Uterus (tissue), 4 donors: ENCODE data around the gene MCU. TPM values are rescaled to one million over a fixed set of nuclear protein-coding genes. Genes with fewer than 3 reads are reported as not detected.

Experiments used
- DNase-seq, 2 donors: peaks; one replicate each; pipeline ENCODE4 v3.0.0-alpha.2; 2019 to 2020
- H3K27ac ChIP-seq, 2 donors: fragments of 200-600 bp; sonication (generic); 1 replicate in 1 of 2; 2 replicates in 1 of 2; pipeline ENCODE4 v1.5.1; 2016 to 2018
- H3K27me3 ChIP-seq, 2 donors: fragments of 200-600 bp; sonication (generic); one replicate each; pipeline ENCODE4 v1.5.1; 2018 to 2019; ENCODE audit warnings: control low read depth in 1 of 2
- H3K36me3 ChIP-seq, 2 donors: fragments of 200-600 bp; sonication (generic); one replicate each; pipeline ENCODE4 v1.5.1; 2019; ENCODE audit warnings: control low read depth in 1 of 2
- H3K4me1 ChIP-seq, 2 donors: fragments of 200-600 bp; sonication (generic); one replicate each; pipeline ENCODE4 v1.5.1; 2018 to 2019; ENCODE audit warnings: control low read depth in 1 of 2
- H3K4me3 ChIP-seq, 2 donors: fragments of 200-600 bp; sonication (generic); 1 replicate in 1 of 2; 2 replicates in 1 of 2; pipeline ENCODE4 v1.5.1; 2018 to 2019; ENCODE audit warnings: mild to moderate bottlenecking in 1 of 2
- H3K9me3 ChIP-seq, 2 donors: fragments of 200-600 bp; sonication (generic); one replicate each; pipeline ENCODE4 v1.5.1; 2019; ENCODE audit warnings: control low read depth in 1 of 2
- POLR2A ChIP-seq, 2 donors: fragments of 450-650 bp; IDR thresholded peaks; one replicate each; pipeline ENCODE4 v1.6.1; 2016; ENCODE audit warnings: antibody characterized with exemption in 2 of 2, mild to moderate bottlenecking in 1 of 2, moderate library complexity in 1 of 2
- intact Hi-C: fragments of 100-400 bp; cut with DNase I; formaldehyde crosslinking; loops from one replicate; pipeline ENCODE4 v1.15.1; 2023; ENCODE audit warnings: low total_unique reads
- total RNA-seq, 4 donors: library from RNA; depleted of rRNA in 3 of 4; stranded (reverse); fragments of >200 nt in 3 of 4; gene quantifications; one replicate each; pipeline versions ENCODE4 v1.1.0 to v1.2.4, GENCODE V29; 2014 to 2023
- TF ChIP-seq, protein P1 (sequence below), 4 experiments: fragments of 200-600 bp in 2 of 4; fragments of 450-650 bp in 2 of 4; sonication (generic) in 2 of 4; IDR thresholded peaks; one replicate each; pipeline ENCODE4 v1.5.1; 2016 to 2019; ENCODE audit warnings: antibody characterized with exemption in 4 of 4, mild to moderate bottlenecking in 2 of 4, moderate library complexity in 1 of 4
- donor health status: DM: yes; HTN: yes; CAD: no.

Gene MCU
- total RNA-seq, 4 donors from 2014 or later: 13.2 to 35.8 (median 24.6) TPM

DNA sequence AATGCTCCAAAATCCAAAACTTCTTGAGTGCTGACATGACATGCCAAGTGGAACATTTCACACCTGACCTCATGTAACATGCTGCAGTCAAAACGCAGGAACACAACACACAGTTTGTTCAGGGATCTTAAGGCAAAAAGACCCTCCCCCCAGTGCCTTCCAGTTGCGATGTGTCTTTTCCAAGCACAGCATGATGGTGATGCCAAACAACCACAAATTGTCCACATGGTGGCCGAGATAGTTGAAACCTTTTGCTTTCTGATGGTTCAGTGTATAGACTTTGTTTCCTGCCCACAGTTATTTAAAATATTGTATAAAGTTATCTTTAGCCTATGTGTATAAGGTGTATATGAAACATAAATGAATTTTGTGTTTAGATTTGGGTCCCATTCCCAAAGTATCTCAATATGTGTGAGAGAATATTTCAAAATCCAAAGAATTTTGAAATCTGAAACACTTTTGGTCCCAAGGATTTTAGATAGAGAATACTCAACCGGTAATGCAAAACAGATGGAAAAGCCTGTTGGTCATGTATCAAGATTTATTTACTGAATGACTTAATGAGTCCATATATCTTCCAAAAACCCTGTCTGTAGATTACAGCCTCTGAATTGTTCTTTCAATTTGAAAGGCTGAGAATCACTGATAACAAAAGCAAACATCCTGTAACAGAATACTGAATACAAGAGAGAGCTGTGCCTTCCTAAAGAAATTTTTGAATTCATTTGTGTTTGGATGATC lies 108.2 kb downstream of the MCU start:
- TF ChIP-seq, protein P1, sequence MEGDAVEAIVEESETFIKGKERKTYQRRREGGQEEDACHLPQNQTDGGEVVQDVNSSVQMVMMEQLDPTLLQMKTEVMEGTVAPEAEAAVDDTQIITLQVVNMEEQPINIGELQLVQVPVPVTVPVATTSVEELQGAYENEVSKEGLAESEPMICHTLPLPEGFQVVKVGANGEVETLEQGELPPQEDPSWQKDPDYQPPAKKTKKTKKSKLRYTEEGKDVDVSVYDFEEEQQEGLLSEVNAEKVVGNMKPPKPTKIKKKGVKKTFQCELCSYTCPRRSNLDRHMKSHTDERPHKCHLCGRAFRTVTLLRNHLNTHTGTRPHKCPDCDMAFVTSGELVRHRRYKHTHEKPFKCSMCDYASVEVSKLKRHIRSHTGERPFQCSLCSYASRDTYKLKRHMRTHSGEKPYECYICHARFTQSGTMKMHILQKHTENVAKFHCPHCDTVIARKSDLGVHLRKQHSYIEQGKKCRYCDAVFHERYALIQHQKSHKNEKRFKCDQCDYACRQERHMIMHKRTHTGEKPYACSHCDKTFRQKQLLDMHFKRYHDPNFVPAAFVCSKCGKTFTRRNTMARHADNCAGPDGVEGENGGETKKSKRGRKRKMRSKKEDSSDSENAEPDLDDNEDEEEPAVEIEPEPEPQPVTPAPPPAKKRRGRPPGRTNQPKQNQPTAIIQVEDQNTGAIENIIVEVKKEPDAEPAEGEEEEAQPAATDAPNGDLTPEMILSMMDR (IDR thresholded peaks at IDR 0.05): no peak
- TF ChIP-seq POLR2A (IDR thresholded peaks at IDR 0.05): no peak
- intact Hi-C loops: no loop called here
- Histone ChIP-seq H3K9me3 (no peaks in the 10 kb centered on the region), H3K27me3 (no peaks in the 10 kb centered on the region), H3K4me1 (peaks cover 0 to 4% of the 10 kb centered on the region in 2 donors), H3K27ac (peak overlapping the region in 1 of 2 donors; percentile 54), H3K4me3 (no peak overlapping the region), H3K36me3 (no peaks in the 10 kb centered on the region)
- DNase-seq: no peak

DNA sequence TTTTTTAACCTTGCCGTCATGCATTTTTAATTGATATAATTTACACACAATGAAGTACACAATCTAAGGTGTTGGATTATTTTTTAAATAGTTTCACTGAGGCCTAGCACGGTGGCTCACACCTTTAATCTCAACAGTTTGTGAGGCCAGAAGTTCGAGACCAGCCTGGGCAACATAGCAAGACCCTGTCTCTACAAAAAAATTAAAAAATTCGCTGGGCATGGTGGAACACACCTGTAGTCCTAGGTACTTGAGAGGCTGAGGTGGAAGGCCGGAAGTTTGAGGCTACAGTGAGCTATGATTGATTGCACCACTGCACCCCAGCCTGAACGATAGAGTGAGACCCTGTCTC lies 108.8 kb downstream of the MCU start:
- peak overlapping the region in 1 of 2 donors; percentile 54 for H3K27ac ChIP-seq
- no peak for DNase-seq
- no peaks in the 10 kb centered on the region for H3K27me3 ChIP-seq
- H3K4me1 ChIP-seq: peaks cover 0 to 4% of the 10 kb centered on the region in 2 donors
- H3K36me3 ChIP-seq: no peaks in the 10 kb centered on the region
- intact Hi-C loops: no loop called here
- no peaks in the 10 kb centered on the region for H3K9me3 ChIP-seq
- TF ChIP-seq POLR2A (IDR thresholded peaks at IDR 0.05): no peak
- TF ChIP-seq, protein P1 (IDR thresholded peaks at IDR 0.05): no peak
- H3K4me3 ChIP-seq: no peak overlapping the region

DNA sequence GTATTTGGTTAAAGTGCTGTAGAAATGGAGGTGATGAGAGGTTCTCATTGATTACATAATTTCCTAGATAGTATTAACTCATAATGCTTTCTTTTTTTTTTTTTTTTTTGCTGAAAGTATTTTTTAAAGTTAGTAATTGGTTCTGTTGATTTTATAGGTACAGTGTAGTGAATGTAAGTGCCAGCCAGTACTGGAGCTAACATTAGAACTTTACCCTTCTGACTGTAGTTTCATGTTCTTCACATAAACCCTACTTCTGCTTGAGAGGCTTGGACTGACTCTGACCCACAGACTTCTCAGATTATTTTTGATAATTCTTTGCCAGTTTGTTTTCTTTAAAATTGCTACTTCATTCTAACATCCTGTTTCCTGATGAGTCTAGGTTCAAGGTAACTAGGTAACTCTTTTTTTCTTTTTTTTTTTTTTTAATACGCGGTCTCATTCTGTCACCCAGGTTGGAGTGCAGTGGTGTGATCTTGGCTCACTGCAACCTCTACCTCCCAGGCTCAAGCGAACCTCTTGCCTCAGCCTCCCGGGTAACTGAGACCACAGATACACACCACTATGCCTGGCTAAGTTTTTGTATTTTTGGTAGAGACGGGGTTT lies 109.4 kb downstream of the MCU start:
- Histone ChIP-seq H3K36me3 (no peaks in the 10 kb centered on the region), H3K9me3 (no peaks in the 10 kb centered on the region), H3K27ac (peak overlapping the region; percentile 71 to 81), H3K4me3 (no peak overlapping the region), H3K27me3 (no peaks in the 10 kb centered on the region), H3K4me1 (peaks cover 0 to 4% of the 10 kb centered on the region in 2 donors)
- intact Hi-C loops: no loop called here
- no peak for DNase-seq
- TF ChIP-seq, protein P1 (IDR thresholded peaks at IDR 0.05): no peak
- no peak for TF ChIP-seq POLR2A (IDR thresholded peaks at IDR 0.05)

DNA sequence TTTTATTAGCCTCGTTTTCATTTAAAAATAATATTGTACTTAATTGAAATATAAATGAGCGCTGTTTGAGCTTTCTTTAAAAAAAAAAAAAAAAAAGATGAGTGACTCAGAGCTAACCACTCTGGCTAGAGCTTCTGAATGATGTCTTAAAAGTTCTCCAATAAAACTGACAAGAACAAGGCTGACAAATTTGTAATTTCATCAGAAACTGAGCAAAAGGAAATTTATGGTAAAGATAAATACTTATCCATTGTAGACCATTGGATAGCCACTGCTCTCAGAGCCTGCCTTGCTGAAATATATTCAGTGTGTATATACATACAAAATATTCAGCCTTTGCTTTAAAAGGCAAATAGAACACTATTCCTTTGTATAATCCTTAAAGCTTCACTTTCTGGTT lies 110.4 kb downstream of the MCU start:
- peak overlapping the region in 1 of 2 donors; percentile 6 for H3K4me3 ChIP-seq
- no peaks in the 10 kb centered on the region for H3K9me3 ChIP-seq
- peaks cover 0 to 4% of the 10 kb centered on the region in 2 donors for H3K4me1 ChIP-seq
- no peak for TF ChIP-seq POLR2A (IDR thresholded peaks at IDR 0.05)
- TF ChIP-seq, protein P1 (IDR thresholded peaks at IDR 0.05): no peak
- DNase-seq: no peak
- H3K27ac ChIP-seq: peak overlapping the region; percentile 71 to 81
- intact Hi-C loops: no loop called here
- no peaks in the 10 kb centered on the region for H3K36me3 ChIP-seq
- no peaks in the 10 kb centered on the region for H3K27me3 ChIP-seq

DNA sequence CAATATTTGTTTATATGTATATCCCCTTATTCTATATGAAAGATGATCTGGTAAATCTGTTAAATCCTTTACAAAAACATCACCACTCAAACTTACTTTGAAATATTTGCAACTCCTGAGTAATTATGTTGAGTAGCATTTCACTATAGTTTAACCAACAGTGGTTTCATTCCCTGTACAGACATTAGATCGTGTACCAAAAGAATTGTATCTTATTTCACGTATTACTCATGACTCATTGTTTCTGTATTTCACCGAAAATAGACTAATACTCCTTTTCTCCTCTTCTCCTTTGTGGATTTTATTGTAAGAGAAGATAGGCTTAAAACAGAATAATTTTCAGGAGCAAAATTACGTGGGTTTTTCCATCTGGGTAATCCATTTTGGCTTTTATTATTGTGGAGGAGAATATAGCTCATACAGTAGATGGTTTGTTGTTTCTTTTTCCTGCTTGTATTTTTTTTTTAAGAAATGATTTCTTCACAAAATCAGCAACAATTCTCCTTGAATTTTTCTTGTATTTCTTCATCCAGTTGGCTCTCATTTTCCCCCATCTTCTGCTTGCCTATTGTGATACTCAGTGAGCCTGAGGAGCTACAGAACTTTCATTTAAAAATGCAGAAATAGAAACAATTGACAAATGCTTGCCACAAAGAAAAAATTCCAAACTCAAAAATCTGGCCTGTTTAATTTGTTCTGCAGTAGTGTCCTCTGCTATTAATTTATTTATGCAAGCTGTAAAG lies 111.0 kb downstream of the MCU start:
- no peaks in the 10 kb centered on the region for H3K36me3 ChIP-seq
- peaks cover 0 to 4% of the 10 kb centered on the region in 2 donors for H3K4me1 ChIP-seq
- H3K9me3 ChIP-seq: no peaks in the 10 kb centered on the region
- DNase-seq: no peak
- H3K27ac ChIP-seq: peak overlapping the region; percentile 71 to 81
- intact Hi-C loops: no loop called here
- H3K4me3 ChIP-seq: peak overlapping the region; percentile 4 to 6
- TF ChIP-seq POLR2A (IDR thresholded peaks at IDR 0.05): no peak
- TF ChIP-seq, protein P1 (IDR thresholded peaks at IDR 0.05): no peak
- no peaks in the 10 kb centered on the region for H3K27me3 ChIP-seq
